Effector memory CD8-positive, alpha-beta T cell (primary cell): ENCODE results near the gene GSG1L2.

Experiments used
- ATAC-seq: fragments of 150-1000 bp; cut with Tn5 transposase; replicated peaks from 2 replicates; pipeline ENCODE4 v1.10.0; 2021; ENCODE audit warnings: mild to moderate bottlenecking, moderate library complexity
- DNase-seq, 3 experiments: peaks; one replicate each; pipeline ENCODE4 v3.0.0; 2021
- H3K27ac Mint-ChIP-seq, 2 donors: one replicate each; pipeline ENCODE4 v1.8.0; 2022; ENCODE audit warnings: mild to moderate bottlenecking in 2 of 2, mixed read lengths in 2 of 2, moderate library complexity in 2 of 2
- H3K27me3 Mint-ChIP-seq, 2 donors: one replicate each; pipeline ENCODE4 v1.8.0; 2022; ENCODE audit warnings: mixed read lengths in 2 of 2
- H3K36me3 Mint-ChIP-seq: one replicate; pipeline ENCODE4 v1.8.0; 2022; ENCODE audit warnings: mild to moderate bottlenecking, moderate library complexity, mixed read lengths; ENCODE audit not compliant: insufficient read depth
- H3K4me1 Mint-ChIP-seq, 2 donors: one replicate each; pipeline ENCODE4 v1.8.0; 2022; ENCODE audit warnings: low read depth in 2 of 2, mixed read lengths in 2 of 2
- H3K4me3 Mint-ChIP-seq, 2 donors: one replicate each; pipeline ENCODE4 v1.8.0; 2022; ENCODE audit warnings: mild to moderate bottlenecking in 2 of 2, mixed read lengths in 2 of 2, moderate library complexity in 2 of 2
- H3K9me3 Mint-ChIP-seq, 2 donors: one replicate each; pipeline ENCODE4 v1.8.0; 2022; ENCODE audit warnings: mixed read lengths in 2 of 2

The GSG1L2 gene

GRCh38 chr17:9842057-9842758 is 20.3 kb upstream of the GSG1L2 start:
- ATAC-seq, result no peak

DNA sequence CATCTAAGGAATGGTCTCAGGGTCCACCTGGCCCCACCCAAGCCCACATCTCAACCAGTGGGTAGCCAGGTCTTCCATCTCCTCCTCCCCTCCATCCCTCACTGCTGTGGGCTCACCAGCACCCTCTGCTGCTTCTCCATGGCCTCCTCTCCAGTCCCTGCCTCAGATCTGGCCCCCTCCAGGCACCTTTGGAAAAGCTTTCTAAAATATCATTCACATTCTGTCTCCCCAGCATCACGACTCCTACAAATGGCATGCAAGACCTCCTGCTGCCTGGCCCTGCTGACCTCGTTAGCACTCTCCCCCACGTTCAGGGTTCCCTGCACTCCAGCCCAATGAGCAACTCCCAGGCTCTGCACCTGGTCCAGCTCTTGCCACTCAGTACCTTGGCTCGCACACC is 17.6 kb upstream of the GSG1L2 start:
- Mint-ChIP-seq H3K4me1 (no peaks in the 10 kb centered on the region), H3K4me3 (no peak overlapping the region), H3K27ac (no peak overlapping the region), H3K9me3 (no peaks in the 10 kb centered on the region), H3K36me3 (no peaks in the 10 kb centered on the region), H3K27me3 (peaks cover 44 to 61% of the 10 kb centered on the region in 2 donors)
- ATAC-seq, result no peak
- no peak for DNase-seq

More at GRCh38 chr17:9842057-9842758, 20.3 kb upstream of the GSG1L2 start:
- H3K36me3 Mint-ChIP-seq, result no peaks in the 10 kb centered on the region
- H3K9me3 Mint-ChIP-seq, result no peaks in the 10 kb centered on the region
- H3K27ac Mint-ChIP-seq, result no peak overlapping the region
- peaks cover 47 to 57% of the 10 kb centered on the region in 2 donors for H3K27me3 Mint-ChIP-seq
- H3K4me1 Mint-ChIP-seq, result no peaks in the 10 kb centered on the region
- DNase-seq, result no peak
- H3K4me3 Mint-ChIP-seq, result no peak overlapping the region

- Mint-ChIP-seq H3K9me3 (no peaks in the 10 kb centered on the region), H3K4me1 (no peaks in the 10 kb centered on the region), H3K27me3 (peaks cover 35 to 45% of the 10 kb centered on the region in 2 donors), H3K4me3 (no peak overlapping the region), H3K27ac (no peak overlapping the region), H3K36me3 (no peaks in the 10 kb centered on the region)
- no peak for ATAC-seq
- DNase-seq, result no peak
Measured at GRCh38 chr17:9837551-9838471, 15.9 kb upstream of the GSG1L2 start.

- H3K27ac Mint-ChIP-seq, result no peak overlapping the region
Measured at GRCh38 chr17:9833922-9834321, 12.0 kb upstream of the GSG1L2 start.

GRCh38 chr17:9830711-9831110 is 8.8 kb upstream of the GSG1L2 start:
- no peaks in the 10 kb centered on the region for H3K9me3 Mint-ChIP-seq
- no peaks in the 10 kb centered on the region for H3K4me1 Mint-ChIP-seq
- peaks cover 28 to 34% of the 10 kb centered on the region in 2 donors for H3K27me3 Mint-ChIP-seq
- no peak overlapping the region for H3K4me3 Mint-ChIP-seq
- no peak overlapping the region for H3K27ac Mint-ChIP-seq
- peaks cover 2% of the 10 kb centered on the region for H3K36me3 Mint-ChIP-seq
- ATAC-seq (no peak), DNase-seq (no peak)

More at GRCh38 chr17:9833922-9834321, 12.0 kb upstream of the GSG1L2 start:
- DNase-seq, result no peak
- no peaks in the 10 kb centered on the region for H3K4me1 Mint-ChIP-seq
- H3K36me3 Mint-ChIP-seq, result peaks cover 2% of the 10 kb centered on the region
- no peak overlapping the region for H3K4me3 Mint-ChIP-seq
- H3K27me3 Mint-ChIP-seq, result peaks cover 38 to 45% of the 10 kb centered on the region in 2 donors
- H3K9me3 Mint-ChIP-seq, result no peaks in the 10 kb centered on the region
- no peak for ATAC-seq

- DNase-seq (no peak), ATAC-seq (no peak)
- Mint-ChIP-seq H3K9me3 (no peaks in the 10 kb centered on the region), H3K27me3 (peaks cover 41 to 42% of the 10 kb centered on the region in 2 donors), H3K4me1 (no peaks in the 10 kb centered on the region), H3K4me3 (no peak overlapping the region), H3K27ac (no peak overlapping the region), H3K36me3 (peaks cover 2% of the 10 kb centered on the region)
Measured at GRCh38 chr17:9829343-9829742, 7.5 kb upstream of the GSG1L2 start.

DNA sequence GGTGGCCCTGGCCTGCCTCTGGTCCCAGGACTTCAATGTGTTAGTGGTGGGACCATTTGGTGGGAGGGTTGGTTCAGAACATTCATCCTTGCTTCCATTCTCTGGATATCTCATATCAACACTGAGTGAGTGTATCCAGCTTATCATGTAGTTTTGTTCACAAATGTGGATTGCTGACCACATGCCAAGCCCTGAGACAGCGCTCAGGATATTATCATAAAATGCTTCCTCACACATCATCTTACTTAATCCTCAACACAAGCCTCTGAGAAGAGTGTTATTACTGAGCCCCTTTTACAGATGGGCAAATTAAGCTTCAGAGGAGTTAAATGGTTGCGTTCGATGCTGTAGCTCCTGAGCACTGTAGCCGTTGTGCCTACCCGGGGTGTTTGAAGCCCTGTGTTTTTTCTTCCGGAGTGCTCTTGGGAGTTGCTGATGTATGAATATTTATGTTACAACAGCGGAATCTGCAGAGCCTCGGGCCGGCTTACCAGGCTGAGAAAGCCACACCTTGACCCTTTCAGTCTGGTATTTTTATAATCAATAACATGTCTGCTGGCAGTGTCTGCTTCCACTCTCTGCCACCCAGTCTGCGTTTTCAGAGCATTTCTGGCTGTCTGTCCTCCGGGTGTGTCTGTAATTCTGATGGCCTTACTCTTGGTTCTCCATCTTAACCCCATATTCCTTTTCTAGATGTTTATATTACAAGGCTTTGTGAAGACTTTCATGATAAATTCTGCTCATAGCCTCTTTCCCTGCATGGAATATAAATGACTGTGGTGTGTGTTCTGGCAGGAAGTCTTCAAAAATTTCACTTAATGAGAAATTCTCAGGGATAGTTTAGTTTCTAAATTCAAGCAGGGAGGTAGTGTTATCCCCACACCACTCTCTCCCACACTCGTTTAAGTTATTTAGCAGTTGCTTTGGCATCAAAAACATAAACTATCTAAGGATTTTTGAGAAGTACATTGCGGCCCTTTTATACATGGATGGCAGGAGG is 6.7 kb upstream of the GSG1L2 start:
- DNase-seq (no peak), ATAC-seq (no peak)
- H3K36me3 Mint-ChIP-seq, result peaks cover 2% of the 10 kb centered on the region
- H3K9me3 Mint-ChIP-seq, result no peaks in the 10 kb centered on the region
- peaks cover 43 to 49% of the 10 kb centered on the region in 2 donors for H3K27me3 Mint-ChIP-seq
- H3K27ac Mint-ChIP-seq, result no peak overlapping the region
- H3K4me3 Mint-ChIP-seq, result no peak overlapping the region
- no peaks in the 10 kb centered on the region for H3K4me1 Mint-ChIP-seq

- Mint-ChIP-seq H3K4me1 (no peaks in the 10 kb centered on the region), H3K27me3 (peaks cover 49 to 56% of the 10 kb centered on the region in 2 donors), H3K36me3 (no peaks in the 10 kb centered on the region), H3K4me3 (no peak within 1 kb of the TSS), H3K27ac (no peak within 1 kb of the TSS), H3K9me3 (peaks cover 0 to 3% of the 10 kb centered on the region in 2 donors)
- DNase-seq, result no peak
- no peak for ATAC-seq
Measured at GRCh38 chr17:9825641-9826150, 3.8 kb upstream of the GSG1L2 start, which contains the start of gene GLP2R. Gene GLP2R, plus strand, starts transcription at chr17:9825924. Its CDS starts 140 bp downstream, at chr17:9826064.

DNA sequence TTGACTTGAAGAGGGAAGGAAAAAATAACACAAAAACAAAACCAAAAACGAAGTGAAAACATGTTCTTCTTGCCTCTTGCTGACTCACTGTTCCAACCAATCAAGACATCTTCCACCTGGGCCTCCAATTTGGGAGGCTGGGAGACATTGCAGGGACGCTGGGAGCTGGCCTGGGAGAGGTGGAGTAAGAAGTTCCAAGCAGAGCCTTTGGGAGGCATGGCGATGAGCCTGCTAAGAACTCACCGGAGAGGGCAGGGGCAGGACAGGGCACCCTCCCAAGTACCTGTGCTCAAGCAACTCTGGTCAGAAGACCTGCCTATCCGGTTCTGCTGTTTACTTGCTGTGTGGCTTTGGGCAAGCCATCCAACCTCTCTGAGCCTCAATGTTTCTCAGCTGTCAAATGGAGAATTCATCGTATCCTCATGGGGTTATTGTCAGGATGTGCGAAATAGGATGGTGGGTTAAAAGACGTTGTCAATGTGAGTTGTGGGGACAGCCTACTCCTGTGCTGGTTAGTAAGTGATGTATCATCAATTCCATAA is 3.0 kb upstream of the GSG1L2 start:
- ATAC-seq (no peak), DNase-seq (no peak)
- no peak overlapping the region for H3K4me3 Mint-ChIP-seq
- no peaks in the 10 kb centered on the region for H3K4me1 Mint-ChIP-seq
- H3K36me3 Mint-ChIP-seq, result no peaks in the 10 kb centered on the region
- H3K27ac Mint-ChIP-seq, result no peak overlapping the region
- H3K27me3 Mint-ChIP-seq, result peaks cover 40 to 49% of the 10 kb centered on the region in 2 donors
- H3K9me3 Mint-ChIP-seq, result peaks cover 0 to 3% of the 10 kb centered on the region in 2 donors

DNA sequence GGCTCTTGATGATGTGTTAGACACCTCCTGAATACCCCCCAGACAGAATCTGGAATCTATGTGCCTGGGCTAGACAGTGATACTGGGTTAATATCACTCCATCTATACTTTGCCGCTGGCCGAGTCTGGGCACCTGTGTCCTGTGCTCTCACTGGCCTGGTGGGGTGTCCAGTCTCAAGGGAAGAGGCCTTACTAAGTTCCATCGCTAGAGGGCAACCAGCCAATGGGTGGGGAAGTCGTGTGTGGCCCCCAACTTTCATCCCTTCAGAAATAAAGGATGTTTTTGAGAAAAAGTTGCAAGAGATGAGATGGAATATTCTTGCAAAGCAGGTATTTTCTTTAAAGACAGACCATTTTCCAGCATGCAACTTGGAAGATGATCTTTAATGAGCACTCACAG is 2.2 kb upstream of the GSG1L2 start:
- no peak overlapping the region for H3K4me3 Mint-ChIP-seq
- H3K4me1 Mint-ChIP-seq, result no peaks in the 10 kb centered on the region
- no peak for ATAC-seq
- H3K27ac Mint-ChIP-seq, result no peak overlapping the region
- no peak for DNase-seq
- H3K27me3 Mint-ChIP-seq, result peaks cover 42 to 51% of the 10 kb centered on the region in 2 donors
- peaks cover 0 to 3% of the 10 kb centered on the region in 2 donors for H3K9me3 Mint-ChIP-seq
- no peaks in the 10 kb centered on the region for H3K36me3 Mint-ChIP-seq

- Mint-ChIP-seq H3K27me3 (peaks cover 33 to 50% of the 10 kb centered on the region in 2 donors), H3K36me3 (peaks cover 2% of the 10 kb centered on the region), H3K4me1 (no peaks in the 10 kb centered on the region), H3K27ac (no peak overlapping the region), H3K9me3 (peaks cover 3 to 6% of the 10 kb centered on the region in 2 donors), H3K4me3 (no peak overlapping the region)
- DNase-seq (no peak), ATAC-seq (no peak)
Measured at GRCh38 chr17:9820448-9820847, 1.4 kb downstream of the GSG1L2 start.

DNA sequence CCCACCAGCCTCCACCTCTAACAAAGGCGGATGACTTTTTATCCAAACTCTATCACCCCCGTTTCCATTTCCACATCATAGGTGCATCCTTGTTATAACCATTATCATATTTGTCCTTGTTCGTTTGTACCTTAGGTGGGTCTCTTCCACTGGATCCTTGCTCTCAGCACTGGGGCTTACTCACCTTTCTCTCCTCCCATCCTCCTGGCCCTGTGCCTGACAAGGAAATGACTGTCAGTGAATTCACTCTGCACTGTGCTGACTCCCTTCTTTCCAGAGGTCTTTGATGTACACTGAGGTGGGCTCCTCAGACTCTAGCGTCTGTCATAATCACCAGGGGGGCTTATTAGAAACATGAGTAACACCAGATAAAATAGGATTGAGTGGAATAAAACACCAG is 3.1 kb downstream of the GSG1L2 start:
- no peak overlapping the region for H3K27ac Mint-ChIP-seq
- H3K27me3 Mint-ChIP-seq, result peaks cover 25 to 33% of the 10 kb centered on the region in 2 donors
- H3K4me3 Mint-ChIP-seq, result no peak overlapping the region

More for the DNA sequence above, 3.1 kb downstream of the GSG1L2 start:
- H3K4me1 Mint-ChIP-seq, result no peaks in the 10 kb centered on the region
- no peak for ATAC-seq
- no peak for DNase-seq
- peaks cover 3 to 6% of the 10 kb centered on the region in 2 donors for H3K9me3 Mint-ChIP-seq
- peaks cover 2% of the 10 kb centered on the region for H3K36me3 Mint-ChIP-seq
